ENCODE measurements around the gene FSD1L. TPM values are rescaled to one million over a fixed set of nuclear protein-coding genes. Genes with fewer than 3 reads are reported as not detected.

The FSD1L gene
- total and polyA plus RNA-seq, 12 donors, result 2.6 to 11.1 (median 6.7) TPM

GRCh38 chr9:105426657-105427056, 21.2 kb upstream of the FSD1L start:
- H3K27me3 ChIP-seq, result no peaks in the 10 kb centered on the region
- intact Hi-C loops (cut with DNase I), result loop anchor here in 1 of 2 donors (10.0 kb wide), 2 partner anchors 48 to 288 kb away; no protein-coding TSS in a partner anchor
- H3K4me3 ChIP-seq, result no peak overlapping the region
- H3K36me3 ChIP-seq (replicated peaks in 1 of 2), result no peaks in the 10 kb centered on the region
- TF ChIP-seq CTCF (IDR thresholded peaks at IDR 0.05) (no peak), POLR2A (IDR thresholded peaks at IDR 0.05) (no peak)
- 90 to 97% (median 92%) methylated on average over 3 of the region's 3 CpGs for WGBS, 4 donors
- no peaks in the 10 kb centered on the region for H3K9me3 ChIP-seq (replicated peaks in 1 of 3)
- DNase-seq, result no peak
- no peak overlapping the region for H3K27ac ChIP-seq
- no peaks in the 10 kb centered on the region for H3K4me1 ChIP-seq (replicated peaks in 1 of 2)

- TF ChIP-seq CTCF (IDR thresholded peaks at IDR 0.05), result no peak
- TF ChIP-seq POLR2A (IDR thresholded peaks at IDR 0.05), result no peak
- H3K27me3 ChIP-seq, result no peaks in the 10 kb centered on the region
- no peak overlapping the region for H3K27ac ChIP-seq
- DNase-seq, result no peak
- H3K9me3 ChIP-seq (replicated peaks in 1 of 3), result no peaks in the 10 kb centered on the region
- intact Hi-C loops (cut with DNase I), result loop anchor here in 1 of 2 donors (10.0 kb wide), 1 partner anchor 263 kb away; the partner anchor contains the start of gene TMEM38B
- H3K4me3 ChIP-seq, result no peak overlapping the region
- H3K36me3 ChIP-seq (replicated peaks in 1 of 2), result no peaks in the 10 kb centered on the region
- H3K4me1 ChIP-seq (replicated peaks in 1 of 2), result peaks cover 0 to 3% of the 10 kb centered on the region in 2 donors
- 88 to 93% (median 91%) methylated on average over 9 of the region's 9 CpGs for WGBS, 4 donors
Measured at GRCh38 chr9:105431424-105432246, 16.2 kb upstream of the FSD1L start.

GRCh38 chr9:105432247-105432842, 15.5 kb upstream of the FSD1L start:
- H3K36me3 ChIP-seq (replicated peaks in 1 of 2), result no peaks in the 10 kb centered on the region
- H3K9me3 ChIP-seq (replicated peaks in 1 of 3), result no peaks in the 10 kb centered on the region
- no peaks in the 10 kb centered on the region for H3K27me3 ChIP-seq
- H3K27ac ChIP-seq, result no peak overlapping the region
- DNase-seq, result no peak
- intact Hi-C loops (cut with DNase I), result loop anchor here in 1 of 2 donors (10.0 kb wide), 1 partner anchor 262 kb away; the partner anchor contains the start of gene TMEM38B
- TF ChIP-seq POLR2A (IDR thresholded peaks at IDR 0.05), result no peak
- TF ChIP-seq CTCF (IDR thresholded peaks at IDR 0.05), result no peak
- WGBS, 4 donors, result 70 to 83% (median 73%) methylated on average over 2 of the region's 2 CpGs
- no peak overlapping the region for H3K4me3 ChIP-seq
- H3K4me1 ChIP-seq (replicated peaks in 1 of 2), result peaks cover 0 to 3% of the 10 kb centered on the region in 2 donors

- no peak overlapping the region for H3K4me3 ChIP-seq
- H3K27me3 ChIP-seq, result no peaks in the 10 kb centered on the region
- H3K4me1 ChIP-seq (replicated peaks in 1 of 2), result peaks cover 0 to 3% of the 10 kb centered on the region in 2 donors
- no peak for DNase-seq
- no peaks in the 10 kb centered on the region for H3K36me3 ChIP-seq (replicated peaks in 1 of 2)
- intact Hi-C loops (cut with DNase I), result loop anchor here in 1 of 2 donors (10.0 kb wide), 1 partner anchor 259 kb away; the partner anchor contains the start of gene TMEM38B
- WGBS, 4 donors, result 48 to 76% (median 67%) methylated on average over 3 of the region's 3 CpGs
- no peaks in the 10 kb centered on the region for H3K9me3 ChIP-seq (replicated peaks in 1 of 3)
- no peak overlapping the region for H3K27ac ChIP-seq
- no peak for TF ChIP-seq POLR2A (IDR thresholded peaks at IDR 0.05)
- no peak for TF ChIP-seq CTCF (IDR thresholded peaks at IDR 0.05)
Measured at GRCh38 chr9:105435453-105435852, 12.4 kb upstream of the FSD1L start.
